ENCODE measurements around the gene PSMB5. TPM values are rescaled to one million over a fixed set of nuclear protein-coding genes. Genes with fewer than 3 reads are reported as not detected.

The PSMB5 gene
- total RNA-seq: 196 and 218 TPM in 2 replicates

GRCh38 chr14:23034498-23035302 lies at the start of gene PSMB5:
Gene PSMB5 (minus strand): TSS chr14:23034900. CDS start chr14:23034881, 19 bp downstream.

GRCh38 chr14:23056956-23057756 lies 22.5 kb upstream of the PSMB5 start, which contains the start of gene CDH24:
Gene CDH24 (minus strand): TSS chr14:23057520. CDS start chr14:23055733, 1,787 bp downstream.

GRCh38 chr14:23042162-23042965 lies 7.7 kb upstream of the PSMB5 start, which contains the start of gene PSMB11:
Gene PSMB11 (plus strand): TSS chr14:23042212. CDS start chr14:23042226, 14 bp downstream.

GRCh38 chr14:23009939-23010726 lies 24.6 kb downstream of the PSMB5 start, which contains the start of gene C14orf93:
Gene C14orf93 (minus strand): TSS chr14:23010143. CDS start chr14:22999023, 11,120 bp downstream.

GRCh38 chr14:22982477-22983245 lies 52.0 kb downstream of the PSMB5 start, which contains the start of gene AJUBA:
Gene AJUBA (minus strand): TSS chr14:22982551. CDS start chr14:22982266, 285 bp downstream.

Other genes starting within 250 kb of the PSMB5 start
- gene SLC7A7, start 219.5 kb downstream of the PSMB5 start, total RNA-seq: 2.5 and 5.7 TPM in 2 replicates
- 38.1 and 40.1 TPM in 2 replicates for gene MRPL52, start 205.0 kb downstream of the PSMB5 start, total RNA-seq
- 338 and 428 TPM in 2 replicates for gene MMP14, start 198.3 kb downstream of the PSMB5 start, total RNA-seq
- gene LRP10, start 163.2 kb downstream of the PSMB5 start, total RNA-seq: 43.2 and 48.3 TPM in 2 replicates
- 0.09 and 0.16 TPM in 2 replicates for gene REM2, start 151.7 kb downstream of the PSMB5 start, total RNA-seq
- gene RBM23, start 115.8 kb downstream of the PSMB5 start, total RNA-seq: 46.0 and 67.9 TPM in 2 replicates
- gene PRMT5, start 105.5 kb downstream of the PSMB5 start, total RNA-seq: 36.6 and 40.4 TPM in 2 replicates
- 32.6 and 32.9 TPM in 2 replicates for gene HAUS4, start 77.8 kb downstream of the PSMB5 start, total RNA-seq
- gene AJUBA, start 52.3 kb downstream of the PSMB5 start, total RNA-seq: 18.0 and 18.1 TPM in 2 replicates
- gene C14orf93, start 24.8 kb downstream of the PSMB5 start, total RNA-seq: 12.1 and 16.4 TPM in 2 replicates
- 0.09 TPM in 1 of 2 replicates, not detected in the other for gene PSMB11, start 7.3 kb upstream of the PSMB5 start, total RNA-seq
- 4.6 and 7.6 TPM in 2 replicates for gene CDH24, start 22.6 kb upstream of the PSMB5 start, total RNA-seq
- 71.7 and 101 TPM in 2 replicates for gene ACIN1, start 60.2 kb upstream of the PSMB5 start, total RNA-seq
- gene C14orf119, start 60.6 kb upstream of the PSMB5 start, total RNA-seq: 63.5 and 95.0 TPM in 2 replicates
- 1.3 and 4.6 TPM in 2 replicates for gene CIROP, start 70.1 kb upstream of the PSMB5 start, total RNA-seq
- gene CEBPE, start 84.4 kb upstream of the PSMB5 start, total RNA-seq: 0.16 TPM in 1 of 2 replicates, not detected in the other
- 15.8 and 25.9 TPM in 2 replicates for gene SLC7A8, start 148.8 kb upstream of the PSMB5 start, total RNA-seq
- gene RNF212B, start 203.0 kb upstream of the PSMB5 start, total RNA-seq: not detected in 2 replicates

Measured in bronchial smooth muscle cell (primary cell).